VCaP (cell line): ENCODE data around the gene VARS1.
A peak's percentile ranks its signal among the peaks of the same experiment; 100 is the strongest.

Source experiments
- H3K27ac ChIP-seq: fragments of 450-650 bp; 2 replicates; pipeline ENCODE4 v1.5.1; 2017
- TF ChIP-seq, protein P1 (sequence below): fragments of 450-650 bp; conservative IDR thresholded peaks from 2 replicates; pipeline ENCODE4 v1.5.1; 2017; ENCODE audit warnings: mild to moderate bottlenecking, moderate library complexity

Gene VARS1

DNA sequence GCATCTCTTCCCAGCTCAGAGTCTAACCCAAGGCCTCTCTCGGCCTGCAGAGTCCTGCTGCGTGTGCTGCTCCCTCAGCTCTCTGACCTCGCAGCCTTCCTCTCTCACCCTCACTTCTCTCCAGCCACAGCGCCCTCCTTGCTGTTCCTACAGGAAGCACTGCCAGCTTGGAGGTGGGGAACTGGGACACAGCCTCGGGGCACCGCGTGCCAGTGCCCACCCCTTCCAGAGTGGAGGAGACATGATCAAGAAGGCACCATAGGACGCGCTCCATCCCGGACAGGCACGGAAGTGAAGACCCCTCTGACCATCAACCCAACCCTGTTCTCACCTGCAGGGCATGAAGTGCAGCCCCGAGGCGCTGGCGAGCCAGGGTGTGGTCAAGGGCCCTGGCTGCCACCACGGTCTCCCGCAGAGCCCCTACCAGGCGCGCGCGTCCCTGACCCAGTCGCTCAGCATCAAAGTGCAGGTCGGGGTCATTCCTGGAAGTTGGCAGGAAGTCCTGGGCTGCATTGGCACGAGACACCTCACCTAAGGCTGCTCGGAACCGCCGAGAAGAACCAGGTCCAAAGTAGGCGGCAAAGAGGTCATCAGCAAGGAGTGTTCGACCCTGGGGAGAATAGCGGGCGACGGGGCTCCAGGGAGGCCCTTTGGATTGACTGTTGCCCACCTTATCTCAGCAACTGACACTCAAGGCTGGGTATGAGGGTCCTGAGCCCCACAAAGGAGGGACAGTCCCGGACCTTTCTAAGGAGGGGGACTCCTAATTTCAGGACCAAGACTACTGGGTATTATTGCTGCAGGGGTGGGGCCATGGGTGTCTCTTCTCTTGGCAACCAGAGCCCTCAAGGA is 19.7 kb downstream of the VARS1 start:
- TF ChIP-seq, protein P1, sequence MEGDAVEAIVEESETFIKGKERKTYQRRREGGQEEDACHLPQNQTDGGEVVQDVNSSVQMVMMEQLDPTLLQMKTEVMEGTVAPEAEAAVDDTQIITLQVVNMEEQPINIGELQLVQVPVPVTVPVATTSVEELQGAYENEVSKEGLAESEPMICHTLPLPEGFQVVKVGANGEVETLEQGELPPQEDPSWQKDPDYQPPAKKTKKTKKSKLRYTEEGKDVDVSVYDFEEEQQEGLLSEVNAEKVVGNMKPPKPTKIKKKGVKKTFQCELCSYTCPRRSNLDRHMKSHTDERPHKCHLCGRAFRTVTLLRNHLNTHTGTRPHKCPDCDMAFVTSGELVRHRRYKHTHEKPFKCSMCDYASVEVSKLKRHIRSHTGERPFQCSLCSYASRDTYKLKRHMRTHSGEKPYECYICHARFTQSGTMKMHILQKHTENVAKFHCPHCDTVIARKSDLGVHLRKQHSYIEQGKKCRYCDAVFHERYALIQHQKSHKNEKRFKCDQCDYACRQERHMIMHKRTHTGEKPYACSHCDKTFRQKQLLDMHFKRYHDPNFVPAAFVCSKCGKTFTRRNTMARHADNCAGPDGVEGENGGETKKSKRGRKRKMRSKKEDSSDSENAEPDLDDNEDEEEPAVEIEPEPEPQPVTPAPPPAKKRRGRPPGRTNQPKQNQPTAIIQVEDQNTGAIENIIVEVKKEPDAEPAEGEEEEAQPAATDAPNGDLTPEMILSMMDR = no peak
- no peak overlapping the region for H3K27ac ChIP-seq

DNA sequence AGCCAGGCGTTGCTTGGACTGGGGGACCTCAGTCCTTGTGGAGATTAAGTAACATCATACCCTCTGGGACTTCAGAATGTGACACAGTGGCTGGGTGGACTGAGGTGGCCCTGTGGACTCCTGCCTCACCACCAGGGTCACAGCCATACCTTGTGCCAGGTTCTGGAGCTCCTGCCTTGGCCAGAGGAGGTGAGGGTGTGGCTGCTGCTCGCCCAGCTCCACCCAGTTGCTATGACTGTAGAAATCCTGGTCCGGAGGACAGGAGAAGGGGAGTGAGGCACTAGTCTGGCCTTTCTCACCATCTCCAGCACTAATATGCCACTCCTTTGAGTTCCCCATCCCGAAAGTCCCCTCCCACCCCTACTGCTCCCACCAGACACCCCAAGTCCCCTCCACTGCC is 20.4 kb downstream of the VARS1 start:
- TF ChIP-seq, protein P1 = no peak
- H3K27ac ChIP-seq = no peak overlapping the region

- H3K27ac ChIP-seq = no peak overlapping the region
- TF ChIP-seq, protein P1 = no peak
Measured at GRCh38 chr6:31771992-31772358, 23.6 kb downstream of the VARS1 start.

DNA sequence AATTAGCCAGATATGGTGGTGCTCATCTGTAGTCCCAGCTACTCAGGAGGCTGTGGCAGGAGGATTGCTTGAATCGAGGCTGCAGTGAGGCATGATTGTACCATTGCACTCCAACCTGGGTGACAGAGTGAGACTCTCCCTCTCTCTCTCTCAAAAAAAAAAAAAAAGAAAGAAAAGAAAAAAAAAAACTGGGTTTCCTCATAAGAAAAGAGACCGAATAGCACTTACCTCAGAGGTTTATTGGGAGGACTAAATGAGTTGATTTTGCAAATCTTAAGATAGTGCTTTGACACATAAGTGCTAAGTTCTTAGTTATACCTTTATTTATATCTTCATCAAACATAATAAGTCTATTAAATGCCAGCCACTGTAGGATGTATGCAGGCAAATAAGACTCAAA is 24.7 kb downstream of the VARS1 start:
- TF ChIP-seq, protein P1 = no peak
- H3K27ac ChIP-seq = no peak overlapping the region

- TF ChIP-seq, protein P1 = peak; percentile 86
- H3K27ac ChIP-seq = no peak overlapping the region
Measured at GRCh38 chr6:31769684-31770371, 25.7 kb downstream of the VARS1 start.

GRCh38 chr6:31768363-31769257 is 26.9 kb downstream of the VARS1 start:
- TF ChIP-seq, protein P1 = no peak
- no peak overlapping the region for H3K27ac ChIP-seq
